H1 (cell line): ENCODE measurements around the gene PCDHGB7.

Source experiments
- CBX8 ChIP-seq: fragments of 300-800, 300-1000 bp; sonication (generic); IDR thresholded peaks from 2 replicates; pipeline ENCODE4 v1.7.1; 2016; ENCODE audit warnings: low read depth, low read length, borderline replicate concordance
- CTCF ChIP-seq, 3 experiments: IDR thresholded peaks; 1 replicate in 2 of 3; 2 replicates in 1 of 3; pipeline versions ENCODE4 v1.5.1 to v1.6.1; 2011; ENCODE audit warnings: low read length in 3 of 3, mild to moderate bottlenecking in 3 of 3, inconsistent platforms in 2 of 3, low read depth in 1 of 3, moderate library complexity in 1 of 3; ENCODE audit not compliant: insufficient read depth in 1 of 3; ENCODE audit errors: control extremely low read depth in 1 of 3
- EP300 ChIP-seq, 2 experiments: IDR thresholded peaks; 1 replicate in 1 of 2; 2 replicates in 1 of 2; pipeline ENCODE4 v1.6.1; 2011 to 2012; ENCODE audit warnings: low read depth in 2 of 2, low read length in 2 of 2, mild to moderate bottlenecking in 2 of 2, borderline replicate concordance in 1 of 2, inconsistent platforms in 1 of 2, moderate library complexity in 1 of 2
- POLR2AphosphoS5 ChIP-seq: IDR thresholded peaks from 2 replicates; pipeline ENCODE4 v1.6.1; 2011; ENCODE audit warnings: low read depth, low read length
- RAD21 ChIP-seq, 2 experiments: IDR thresholded peaks in 1 of 2; conservative IDR thresholded peaks in 1 of 2; 2 replicates each; pipeline ENCODE4 v1.6.1; 2011; ENCODE audit warnings: low read depth in 2 of 2, low read length in 2 of 2, improper control_type of control experiment in 1 of 2, inconsistent platforms in 1 of 2, mild to moderate bottlenecking in 1 of 2, moderate library complexity in 1 of 2
- RFX5 ChIP-seq: IDR thresholded peaks from 2 replicates; pipeline ENCODE4 v1.6.1; 2011; ENCODE audit warnings: low read depth, low read length, improper control_type of control experiment, borderline replicate concordance
- YY1 ChIP-seq: IDR thresholded peaks from 2 replicates; pipeline ENCODE4 v1.6.1; 2011; ENCODE audit warnings: low read depth, mild to moderate bottlenecking, low read length

GRCh38 chr5:141392429-141393198 is 24.9 kb upstream of the PCDHGB7 start, which contains the start of gene PCDHGA8:
- no peak for TF ChIP-seq CTCF (IDR thresholded peaks at IDR 0.05; ENCODE audit: control extremely low read depth in 1 of 3, insufficient read depth in 1 of 3, low read depth in 1 of 3, low read length in 3 of 3)
- TF ChIP-seq POLR2AphosphoS5 = no peak
- no peak for TF ChIP-seq YY1
- TF ChIP-seq RFX5 = no peak
- TF ChIP-seq RAD21 (IDR thresholded peaks at IDR 0.05 in 1 of 2, conservative IDR thresholded peaks at IDR 0.05 in 1 of 2; ENCODE audit: low read depth in 2 of 2, low read length in 2 of 2) = no peak
- TF ChIP-seq EP300 (IDR thresholded peaks at IDR 0.05; ENCODE audit: borderline replicate concordance in 1 of 2, low read depth in 2 of 2, low read length in 2 of 2) = no peak
- TF ChIP-seq CBX8 = no peak
